ENCODE data around the gene PRKCZ.

DNA sequence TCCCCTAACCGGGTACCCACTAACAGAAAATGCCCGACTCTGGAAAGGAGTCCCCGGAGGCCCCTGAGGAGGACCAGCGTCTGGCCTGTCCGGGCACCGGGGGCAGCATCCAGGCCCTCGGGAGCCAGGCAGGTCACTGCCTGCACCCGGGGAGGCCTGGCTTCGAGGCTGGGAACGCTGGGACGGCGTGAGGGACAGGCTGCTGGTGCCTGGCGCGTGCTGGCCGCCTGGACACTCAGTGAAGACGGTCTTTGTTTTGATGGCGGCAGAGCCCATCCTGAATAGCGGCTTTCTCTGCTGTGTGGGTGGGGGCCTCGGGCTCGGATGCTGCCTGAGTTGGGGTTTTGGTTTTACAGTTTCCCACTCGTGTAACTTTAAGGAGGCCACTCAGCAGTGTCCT lies 37.6 kb downstream of the PRKCZ start:
- TF ChIP-seq, protein P1, sequence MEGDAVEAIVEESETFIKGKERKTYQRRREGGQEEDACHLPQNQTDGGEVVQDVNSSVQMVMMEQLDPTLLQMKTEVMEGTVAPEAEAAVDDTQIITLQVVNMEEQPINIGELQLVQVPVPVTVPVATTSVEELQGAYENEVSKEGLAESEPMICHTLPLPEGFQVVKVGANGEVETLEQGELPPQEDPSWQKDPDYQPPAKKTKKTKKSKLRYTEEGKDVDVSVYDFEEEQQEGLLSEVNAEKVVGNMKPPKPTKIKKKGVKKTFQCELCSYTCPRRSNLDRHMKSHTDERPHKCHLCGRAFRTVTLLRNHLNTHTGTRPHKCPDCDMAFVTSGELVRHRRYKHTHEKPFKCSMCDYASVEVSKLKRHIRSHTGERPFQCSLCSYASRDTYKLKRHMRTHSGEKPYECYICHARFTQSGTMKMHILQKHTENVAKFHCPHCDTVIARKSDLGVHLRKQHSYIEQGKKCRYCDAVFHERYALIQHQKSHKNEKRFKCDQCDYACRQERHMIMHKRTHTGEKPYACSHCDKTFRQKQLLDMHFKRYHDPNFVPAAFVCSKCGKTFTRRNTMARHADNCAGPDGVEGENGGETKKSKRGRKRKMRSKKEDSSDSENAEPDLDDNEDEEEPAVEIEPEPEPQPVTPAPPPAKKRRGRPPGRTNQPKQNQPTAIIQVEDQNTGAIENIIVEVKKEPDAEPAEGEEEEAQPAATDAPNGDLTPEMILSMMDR (conservative IDR thresholded peaks at IDR 0.05 in 1 of 2, IDR thresholded peaks at IDR 0.05 in 1 of 2; ENCODE audit: low read depth in 1 of 2, low read length in 2 of 2) = no peak
- TF ChIP-seq EZH2 (IDR thresholded peaks at IDR 0.05; ENCODE audit: low read length, missing control alignments) = no peak
